GM12892 (cell line): Measurements from ENCODE around the gene DHRS11.

Source experiments
- POLR2A ChIP-seq: IDR thresholded peaks from 2 replicates; pipeline ENCODE4 v1.6.1; 2011; ENCODE audit warnings: low read depth, low read length, control low read depth
- POLR2AphosphoS5 ChIP-seq: IDR thresholded peaks from 2 replicates; pipeline ENCODE4 v1.6.1; 2011; ENCODE audit warnings: low read depth, low read length, control low read depth
- TAF1 ChIP-seq: IDR thresholded peaks from 2 replicates; pipeline ENCODE4 v1.6.1; 2011; ENCODE audit warnings: low read depth, mild to moderate bottlenecking, control low read depth, low read length, borderline replicate concordance

GRCh38 chr17:36553459-36553858, 38.2 kb upstream of the DHRS11 start:
- TF ChIP-seq POLR2A (no peak), TAF1 (no peak), POLR2AphosphoS5 (no peak)
